Breast epithelium (tissue), 3 donors: ENCODE measurements around the gene DCDC2C.

Experiments used
- POLR2A ChIP-seq: fragments of 450-650 bp; IDR thresholded peaks from one replicate; pipeline ENCODE4 v1.6.1; 2016; ENCODE audit warnings: antibody characterized with exemption, mild to moderate bottlenecking, moderate library complexity
- POLR2AphosphoS5 ChIP-seq, 3 donors: sonication (generic); formaldehyde crosslinking; IDR thresholded peaks; one replicate each; pipeline ENCODE4 v1.6.1; 2017; ENCODE audit warnings: antibody characterized with exemption in 3 of 3
- TF ChIP-seq, protein P1 (sequence below), 3 donors: fragments of 450-650 bp; IDR thresholded peaks; one replicate each; pipeline ENCODE4 v1.5.1; 2016 to 2017; ENCODE audit warnings: antibody characterized with exemption in 3 of 3, mild to moderate bottlenecking in 3 of 3, moderate library complexity in 3 of 3

DNA sequence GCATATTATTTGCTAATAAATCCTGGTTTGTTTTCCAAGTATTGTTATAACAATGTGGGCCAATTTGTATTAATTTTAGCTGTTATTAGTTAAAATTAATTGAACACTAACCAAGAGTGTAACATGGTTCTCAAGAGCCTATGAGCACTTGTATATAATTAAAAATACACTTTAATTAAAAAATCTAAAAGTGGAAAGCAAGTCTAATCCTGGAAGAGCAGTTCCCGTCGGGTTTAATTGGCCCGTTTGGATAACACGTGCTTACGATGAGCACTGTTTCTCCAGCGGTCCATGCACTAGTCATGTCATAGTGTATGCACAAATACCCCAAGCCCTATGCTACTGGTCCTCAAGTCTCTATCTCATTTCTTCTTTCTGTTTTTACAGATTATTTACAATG is 49.0 kb downstream of the DCDC2C start:
- TF ChIP-seq, protein P1, sequence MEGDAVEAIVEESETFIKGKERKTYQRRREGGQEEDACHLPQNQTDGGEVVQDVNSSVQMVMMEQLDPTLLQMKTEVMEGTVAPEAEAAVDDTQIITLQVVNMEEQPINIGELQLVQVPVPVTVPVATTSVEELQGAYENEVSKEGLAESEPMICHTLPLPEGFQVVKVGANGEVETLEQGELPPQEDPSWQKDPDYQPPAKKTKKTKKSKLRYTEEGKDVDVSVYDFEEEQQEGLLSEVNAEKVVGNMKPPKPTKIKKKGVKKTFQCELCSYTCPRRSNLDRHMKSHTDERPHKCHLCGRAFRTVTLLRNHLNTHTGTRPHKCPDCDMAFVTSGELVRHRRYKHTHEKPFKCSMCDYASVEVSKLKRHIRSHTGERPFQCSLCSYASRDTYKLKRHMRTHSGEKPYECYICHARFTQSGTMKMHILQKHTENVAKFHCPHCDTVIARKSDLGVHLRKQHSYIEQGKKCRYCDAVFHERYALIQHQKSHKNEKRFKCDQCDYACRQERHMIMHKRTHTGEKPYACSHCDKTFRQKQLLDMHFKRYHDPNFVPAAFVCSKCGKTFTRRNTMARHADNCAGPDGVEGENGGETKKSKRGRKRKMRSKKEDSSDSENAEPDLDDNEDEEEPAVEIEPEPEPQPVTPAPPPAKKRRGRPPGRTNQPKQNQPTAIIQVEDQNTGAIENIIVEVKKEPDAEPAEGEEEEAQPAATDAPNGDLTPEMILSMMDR (IDR thresholded peaks at IDR 0.05) = no peak
- TF ChIP-seq POLR2A (no peak), POLR2AphosphoS5 (IDR thresholded peaks at IDR 0.05) (no peak)
